Cerebellar nuclear complex (tissue), 1 donor: Measurements from ENCODE around the gene KIAA1210.

Experiments used
- DNase-seq, 2 experiments: peaks; one replicate each; lab custom pipeline; 2025; lab: John Stamatoyannopoulos, UW

Gene KIAA1210

GRCh38 chrX:119127650-119128049 lies at the start of gene KIAA1210:
Gene KIAA1210 (minus strand): TSS chrX:119127812. CDS start chrX:119123642, 4,170 bp downstream.
- no peak for DNase-seq

- no peak for DNase-seq
Measured at GRCh38 chrX:119177278-119177677, 49.7 kb upstream of the KIAA1210 start.

- DNase-seq, result no peak
Measured at GRCh38 chrX:119174900-119175299, 47.3 kb upstream of the KIAA1210 start.

GRCh38 chrX:119168104-119168503 lies 40.5 kb upstream of the KIAA1210 start:
- DNase-seq, result no peak

- DNase-seq, result no peak
Measured at GRCh38 chrX:119158226-119158625, 30.6 kb upstream of the KIAA1210 start.

- no peak for DNase-seq
Measured at GRCh38 chrX:119156241-119156640, 28.6 kb upstream of the KIAA1210 start.

- DNase-seq, result no peak
Measured at GRCh38 chrX:119155416-119156035, 27.9 kb upstream of the KIAA1210 start.

GRCh38 chrX:119151051-119151380 lies 23.4 kb upstream of the KIAA1210 start:
- DNase-seq, result no peak

GRCh38 chrX:119150163-119151050 lies 22.8 kb upstream of the KIAA1210 start:
- DNase-seq, result no peak

GRCh38 chrX:119147486-119147885 lies 19.9 kb upstream of the KIAA1210 start:
- no peak for DNase-seq

- no peak for DNase-seq
Measured at GRCh38 chrX:119145241-119145653, 17.6 kb upstream of the KIAA1210 start.

GRCh38 chrX:119134466-119134865 lies 6.9 kb upstream of the KIAA1210 start:
- DNase-seq, result no peak

- no peak for DNase-seq
Measured at GRCh38 chrX:119132961-119133360, 5.3 kb upstream of the KIAA1210 start.

GRCh38 chrX:119132316-119132715 lies 4.7 kb upstream of the KIAA1210 start:
- no peak for DNase-seq

- no peak for DNase-seq
Measured at GRCh38 chrX:119130911-119131310, 3.3 kb upstream of the KIAA1210 start.

- no peak for DNase-seq
Measured at GRCh38 chrX:119121341-119121740, 6.3 kb downstream of the KIAA1210 start.

- DNase-seq, result no peak
Measured at GRCh38 chrX:119118780-119119395, 8.7 kb downstream of the KIAA1210 start.

GRCh38 chrX:119107206-119107605 lies 20.4 kb downstream of the KIAA1210 start:
- DNase-seq, result no peak

- no peak for DNase-seq
Measured at GRCh38 chrX:119105826-119106225, 21.8 kb downstream of the KIAA1210 start.

- no peak for DNase-seq
Measured at GRCh38 chrX:119101168-119101567, 26.4 kb downstream of the KIAA1210 start.

GRCh38 chrX:119095936-119096335 lies 31.7 kb downstream of the KIAA1210 start:
- no peak for DNase-seq

GRCh38 chrX:119094819-119095218 lies 32.8 kb downstream of the KIAA1210 start:
- DNase-seq, result no peak
